Stimulated activated CD4-positive, alpha-beta T cell treated with anti-CD3 and anti-CD28 coated beads, Interleukin-12 subunit alpha, Interleukin-12 subunit beta, amount 100 ng/mL, for 48 hours (primary cell): ENCODE data around the gene DAND5.
"Not testable (repeated sequence)": the region's sequence is repeated elsewhere in the genome, so short reads cannot be mapped to it uniquely, and the experiment has no call there.

Experiments used
- DNase-seq, 3 donors: peaks; one replicate each; pipeline ENCODE4 v3.0.0-alpha.2; 2020; ENCODE audit warnings: low read depth in 2 of 3, low spot score in 1 of 3

DAND5 gene

GRCh38 chr19:12965017-12965811, 4.2 kb upstream of the DAND5 start:
- DNase-seq = peak; percentile 79 to 87 (median 80)

- DNase-seq = no peak
These were observed 3.6 kb upstream of the DAND5 start for GRCh38 chr19:12965812-12966135.

GRCh38 chr19:12967907-12968306, 1.5 kb upstream of the DAND5 start:
- DNase-seq = no peak

GRCh38 chr19:12970070-12970820, 869 bp downstream of the DAND5 start:
- DNase-seq = no peak

- DNase-seq = no peak
These were observed 3.9 kb downstream of the DAND5 start for GRCh38 chr19:12973236-12973635.

- no peak for DNase-seq
These were observed 5.2 kb downstream of the DAND5 start for GRCh38 chr19:12974301-12975220.

- DNase-seq = no peak
These were observed 5.9 kb downstream of the DAND5 start for GRCh38 chr19:12975221-12975741.

- not testable (repeated sequence) for DNase-seq
These were observed 6.7 kb downstream of the DAND5 start for GRCh38 chr19:12976109-12976508.

GRCh38 chr19:12979974-12980373, 10.6 kb downstream of the DAND5 start:
- DNase-seq = no peak

- no peak for DNase-seq
These were observed 13.3 kb downstream of the DAND5 start for GRCh38 chr19:12982648-12983047.

- no peak for DNase-seq
These were observed 13.7 kb downstream of the DAND5 start for GRCh38 chr19:12983091-12983490.

- peak; percentile 53 to 81 (median 76) for DNase-seq
These were observed 14.3 kb downstream of the DAND5 start for GRCh38 chr19:12983542-12984142.

- DNase-seq = no peak
These were observed 14.8 kb downstream of the DAND5 start for GRCh38 chr19:12984143-12984627.

GRCh38 chr19:12984683-12985048, 15.3 kb downstream of the DAND5 start:
- DNase-seq = no peak

GRCh38 chr19:12985049-12985776, 15.8 kb downstream of the DAND5 start:
- DNase-seq = no peak

- DNase-seq = no peak
These were observed 17.4 kb downstream of the DAND5 start for GRCh38 chr19:12986726-12987125.

GRCh38 chr19:12987190-12987589, 17.8 kb downstream of the DAND5 start:
- no peak for DNase-seq

- DNase-seq = no peak
These were observed 18.4 kb downstream of the DAND5 start for GRCh38 chr19:12987781-12988180.

- no peak for DNase-seq
These were observed 21.1 kb downstream of the DAND5 start for GRCh38 chr19:12990431-12990830.

GRCh38 chr19:12990853-12991252, 21.5 kb downstream of the DAND5 start:
- DNase-seq = no peak
